HG03060 (cell line): ENCODE results near the gene DNAH5.

Experiments used
- ATAC-seq: cut with Tn5 transposase; IDR thresholded peaks from one replicate; pipeline ENCODE4 v1.9.1; 2021; ENCODE audit warnings: low read depth, moderate number of reproducible peaks; ENCODE audit not compliant: unreplicated experiment

DNAH5 gene

DNA sequence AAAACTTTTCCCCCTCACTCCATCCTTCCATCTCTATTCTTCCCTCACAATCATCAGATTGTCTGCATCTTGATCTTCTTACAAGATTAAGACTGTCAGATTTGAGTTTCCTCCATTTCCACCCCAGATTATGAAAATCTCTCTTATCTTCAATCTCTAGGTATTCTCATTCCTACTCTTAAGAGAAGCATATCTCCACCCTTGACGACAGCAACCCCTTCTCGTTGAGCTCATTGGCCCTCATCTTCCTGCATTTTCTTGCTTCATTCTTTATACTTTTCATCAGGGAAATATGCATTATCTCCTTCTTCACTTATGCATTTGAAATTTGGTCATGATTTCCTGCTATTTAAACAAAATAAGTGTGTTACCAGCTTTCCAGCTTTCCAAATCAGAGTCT is 301.3 kb downstream of the DNAH5 start:
- ATAC-seq, result no peak
